Measurements from ENCODE around the gene HSD17B14. TPM values are rescaled to one million over a fixed set of nuclear protein-coding genes. Genes with fewer than 3 reads are reported as not detected.

HSD17B14 gene
- total RNA-seq, 4 donors from 2014 or later = 1.6 to 6.6 (median 5.4) TPM

DNA sequence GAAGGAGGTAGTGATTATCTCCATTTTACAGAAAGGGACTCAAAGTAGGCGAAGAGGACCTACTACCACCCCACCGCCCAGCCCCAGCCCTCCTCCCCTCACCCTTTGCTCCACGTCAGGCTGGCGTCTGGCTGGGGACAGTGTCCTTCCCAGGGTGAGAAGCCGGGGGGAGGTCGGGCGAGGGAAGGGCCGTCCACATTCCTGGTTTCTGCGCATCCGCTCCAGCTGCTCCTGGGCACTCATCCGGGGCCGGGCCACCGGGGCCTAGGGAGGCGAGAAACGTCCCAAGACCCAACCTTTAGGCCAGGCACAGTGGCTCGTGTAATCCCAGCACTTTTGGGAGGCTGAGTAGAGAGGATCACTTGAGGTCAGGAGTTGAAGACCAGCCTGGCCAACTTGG, 4.8 kb upstream of the HSD17B14 start:
- intact Hi-C loops (cut with DNase I; ENCODE audit: low total_unique reads) = no loop called here
- no peak for TF ChIP-seq CTCF (IDR thresholded peaks at IDR 0.05)
- TF ChIP-seq POLR2A (IDR thresholded peaks at IDR 0.05) = no peak
- H3K4me3 ChIP-seq (ENCODE audit: low read depth, poor library complexity, severe bottlenecking) = no peak overlapping the region
- WGBS, 2 donors = 91 to 94% methylated on average over 16 of the region's 16 CpGs
- DNase-seq (ENCODE audit: low spot score in 2 of 2) = no peak

DNA sequence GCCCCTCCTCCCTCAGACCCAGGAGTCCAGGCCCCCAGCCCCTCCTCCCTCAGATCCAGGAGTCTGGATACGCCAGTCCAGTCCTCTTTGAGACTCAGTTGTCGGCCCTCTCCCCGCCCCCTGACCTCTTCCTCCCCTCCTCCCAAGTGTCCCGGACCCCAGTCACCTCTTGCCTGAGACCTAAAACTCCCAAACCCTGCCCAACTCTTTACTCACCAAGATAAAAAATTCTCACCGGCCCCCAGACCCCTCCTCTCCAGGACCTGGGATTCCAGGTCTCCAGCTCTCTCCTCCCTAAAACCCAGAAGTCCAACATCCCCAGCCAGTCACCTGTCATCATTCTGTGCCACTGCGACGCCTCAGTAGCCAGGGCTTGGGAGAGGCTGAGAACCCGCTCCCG, 1.4 kb upstream of the HSD17B14 start:
- DNase-seq (ENCODE audit: low spot score in 2 of 2) = no peak
- intact Hi-C loops (cut with DNase I; ENCODE audit: low total_unique reads) = loop anchor here (10.0 kb wide), 1 partner anchor 193 kb away; the partner anchor contains the start of gene CA11
- TF ChIP-seq CTCF (IDR thresholded peaks at IDR 0.05) (no peak), POLR2A (IDR thresholded peaks at IDR 0.05) (no peak)
- 73 to 85% methylated on average over 9 of the region's 9 CpGs for WGBS, 2 donors
- H3K4me3 ChIP-seq (ENCODE audit: low read depth, poor library complexity, severe bottlenecking) = no peak overlapping the region

DNA sequence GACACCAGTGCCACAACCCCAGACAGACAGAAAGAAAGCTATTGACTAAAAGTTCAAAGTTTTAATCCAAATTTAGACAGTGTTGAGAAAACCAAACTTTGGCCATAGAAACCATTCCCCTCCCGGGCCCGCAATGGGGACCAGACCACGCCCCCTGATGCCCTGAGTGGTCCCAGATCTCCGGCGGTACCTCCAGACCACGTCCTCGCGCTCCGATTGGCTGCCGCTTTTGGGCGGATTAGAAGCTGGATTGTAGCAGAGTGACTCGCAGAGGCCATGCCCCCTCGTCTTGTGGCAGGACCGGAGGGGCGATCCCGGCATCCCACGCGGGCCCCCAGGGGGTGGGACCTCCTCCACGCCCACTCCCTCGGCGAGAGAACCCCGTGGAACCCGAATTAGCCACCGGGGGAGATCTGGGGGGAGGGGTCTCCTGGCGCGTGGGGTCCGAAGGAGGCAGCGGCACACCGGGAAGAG, 797 bp upstream of the HSD17B14 start:
- TF ChIP-seq POLR2A (IDR thresholded peaks at IDR 0.05) (no peak), CTCF (IDR thresholded peaks at IDR 0.05) (no peak)
- H3K4me3 ChIP-seq (ENCODE audit: low read depth, poor library complexity, severe bottlenecking) = no peak overlapping the region
- peak; percentile 76 to 96 for DNase-seq (ENCODE audit: low spot score in 2 of 2)
- intact Hi-C loops (cut with DNase I; ENCODE audit: low total_unique reads) = loop anchor here (10.0 kb wide), 1 partner anchor 192 kb away; the partner anchor contains the start of gene CA11
- WGBS, 2 donors = 3 to 17% methylated on average over 27 to 28 of the region's 29 CpGs

DNA sequence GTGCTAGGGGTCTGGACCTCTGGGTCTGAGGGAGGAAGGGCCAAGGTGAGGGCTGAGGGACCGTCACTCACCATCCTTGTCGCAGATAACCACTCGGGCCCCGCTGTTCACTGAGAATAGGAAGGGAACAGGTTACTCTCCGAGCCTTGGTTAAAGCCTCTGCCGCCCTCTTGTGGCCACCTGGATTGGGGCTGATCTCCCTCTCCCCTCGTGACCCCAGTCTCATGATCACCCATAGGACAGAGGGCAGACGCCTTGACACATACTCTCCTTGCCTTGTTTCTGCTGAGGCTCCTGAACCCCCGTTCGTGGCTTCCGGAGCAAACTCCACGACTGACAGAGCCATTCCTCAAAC, 580 bp downstream of the HSD17B14 start:
- 3 to 7% methylated on average over 12 of the region's 12 CpGs for WGBS, 2 donors
- peak; percentile 97 to 99 for DNase-seq (ENCODE audit: low spot score in 2 of 2)
- TF ChIP-seq CTCF (IDR thresholded peaks at IDR 0.05) = peak in 1 of 3 donors; percentile 94
- no peak for TF ChIP-seq POLR2A (IDR thresholded peaks at IDR 0.05)
- H3K4me3 ChIP-seq (ENCODE audit: low read depth, poor library complexity, severe bottlenecking) = no peak overlapping the region
- intact Hi-C loops (cut with DNase I; ENCODE audit: low total_unique reads) = loop anchor here (10.0 kb wide), 1 partner anchor 191 kb away; the partner anchor contains the start of gene CA11

- intact Hi-C loops (cut with DNase I; ENCODE audit: low total_unique reads) = loop anchor here (5.0 to 10.0 kb wide), 2 partner anchors 37 to 189 kb away; partner anchors contain the start of gene CA11
- DNase-seq (ENCODE audit: low spot score in 2 of 2) = no peak
- no peak overlapping the region for H3K4me3 ChIP-seq (ENCODE audit: low read depth, poor library complexity, severe bottlenecking)
- WGBS, 2 donors = 78 to 79% methylated on average over 5 of the region's 5 CpGs
- no peak for TF ChIP-seq CTCF (IDR thresholded peaks at IDR 0.05)
- no peak for TF ChIP-seq POLR2A (IDR thresholded peaks at IDR 0.05)
These were observed 2.3 kb downstream of the HSD17B14 start for GRCh38 chr19:48833977-48834376.

- 80 to 82% methylated on average over 5 of the region's 5 CpGs for WGBS, 2 donors
- no peak for DNase-seq (ENCODE audit: low spot score in 2 of 2)
- TF ChIP-seq POLR2A (IDR thresholded peaks at IDR 0.05) (no peak), CTCF (IDR thresholded peaks at IDR 0.05) (no peak)
- intact Hi-C loops (cut with DNase I; ENCODE audit: low total_unique reads) = loop anchor here (5.0 to 10.0 kb wide), 2 partner anchors 36 to 188 kb away; partner anchors contain the start of gene CA11
- no peak overlapping the region for H3K4me3 ChIP-seq (ENCODE audit: low read depth, poor library complexity, severe bottlenecking)
These were observed 3.2 kb downstream of the HSD17B14 start for GRCh38 chr19:48833049-48833448.
